ENCODE results near the gene MID2. TPM values are rescaled to one million over a fixed set of nuclear protein-coding genes. Genes with fewer than 3 reads are reported as not detected.
A peak's percentile ranks its signal among the peaks of the same experiment; 100 is the strongest.

Gene MID2, protein sequence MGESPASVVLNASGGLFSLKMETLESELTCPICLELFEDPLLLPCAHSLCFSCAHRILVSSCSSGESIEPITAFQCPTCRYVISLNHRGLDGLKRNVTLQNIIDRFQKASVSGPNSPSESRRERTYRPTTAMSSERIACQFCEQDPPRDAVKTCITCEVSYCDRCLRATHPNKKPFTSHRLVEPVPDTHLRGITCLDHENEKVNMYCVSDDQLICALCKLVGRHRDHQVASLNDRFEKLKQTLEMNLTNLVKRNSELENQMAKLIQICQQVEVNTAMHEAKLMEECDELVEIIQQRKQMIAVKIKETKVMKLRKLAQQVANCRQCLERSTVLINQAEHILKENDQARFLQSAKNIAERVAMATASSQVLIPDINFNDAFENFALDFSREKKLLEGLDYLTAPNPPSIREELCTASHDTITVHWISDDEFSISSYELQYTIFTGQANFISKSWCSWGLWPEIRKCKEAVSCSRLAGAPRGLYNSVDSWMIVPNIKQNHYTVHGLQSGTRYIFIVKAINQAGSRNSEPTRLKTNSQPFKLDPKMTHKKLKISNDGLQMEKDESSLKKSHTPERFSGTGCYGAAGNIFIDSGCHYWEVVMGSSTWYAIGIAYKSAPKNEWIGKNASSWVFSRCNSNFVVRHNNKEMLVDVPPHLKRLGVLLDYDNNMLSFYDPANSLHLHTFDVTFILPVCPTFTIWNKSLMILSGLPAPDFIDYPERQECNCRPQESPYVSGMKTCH
- total RNA-seq, result 10 to 100 TPM in 1 of 2 donors, 1 to 10 TPM in 1; 4.8 to 10.8 TPM

GRCh38 chrX:107825698-107826237 is at the start of gene MID2:
Gene MID2, plus strand, starts transcription at chrX:107825866. Its CDS starts 561 bp downstream, at chrX:107826427.
- Histone ChIP-seq H3K9me3 (no peaks in the 10 kb centered on the region), H3K4me1 (no peaks in the 10 kb centered on the region), H3K4me3 (peak within 1 kb of the TSS; percentile 39 to 50), H3K27ac (peak within 1 kb of the TSS; percentile 76 to 82), H3K36me3 (no peaks in the 10 kb centered on the region), H3K27me3 (no peaks in the 10 kb centered on the region)
- DNase-seq (ENCODE audit: low spot score), result peak; percentile 69
- TF ChIP-seq, protein P1, sequence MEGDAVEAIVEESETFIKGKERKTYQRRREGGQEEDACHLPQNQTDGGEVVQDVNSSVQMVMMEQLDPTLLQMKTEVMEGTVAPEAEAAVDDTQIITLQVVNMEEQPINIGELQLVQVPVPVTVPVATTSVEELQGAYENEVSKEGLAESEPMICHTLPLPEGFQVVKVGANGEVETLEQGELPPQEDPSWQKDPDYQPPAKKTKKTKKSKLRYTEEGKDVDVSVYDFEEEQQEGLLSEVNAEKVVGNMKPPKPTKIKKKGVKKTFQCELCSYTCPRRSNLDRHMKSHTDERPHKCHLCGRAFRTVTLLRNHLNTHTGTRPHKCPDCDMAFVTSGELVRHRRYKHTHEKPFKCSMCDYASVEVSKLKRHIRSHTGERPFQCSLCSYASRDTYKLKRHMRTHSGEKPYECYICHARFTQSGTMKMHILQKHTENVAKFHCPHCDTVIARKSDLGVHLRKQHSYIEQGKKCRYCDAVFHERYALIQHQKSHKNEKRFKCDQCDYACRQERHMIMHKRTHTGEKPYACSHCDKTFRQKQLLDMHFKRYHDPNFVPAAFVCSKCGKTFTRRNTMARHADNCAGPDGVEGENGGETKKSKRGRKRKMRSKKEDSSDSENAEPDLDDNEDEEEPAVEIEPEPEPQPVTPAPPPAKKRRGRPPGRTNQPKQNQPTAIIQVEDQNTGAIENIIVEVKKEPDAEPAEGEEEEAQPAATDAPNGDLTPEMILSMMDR (IDR thresholded peaks at IDR 0.05), result no peak

DNA sequence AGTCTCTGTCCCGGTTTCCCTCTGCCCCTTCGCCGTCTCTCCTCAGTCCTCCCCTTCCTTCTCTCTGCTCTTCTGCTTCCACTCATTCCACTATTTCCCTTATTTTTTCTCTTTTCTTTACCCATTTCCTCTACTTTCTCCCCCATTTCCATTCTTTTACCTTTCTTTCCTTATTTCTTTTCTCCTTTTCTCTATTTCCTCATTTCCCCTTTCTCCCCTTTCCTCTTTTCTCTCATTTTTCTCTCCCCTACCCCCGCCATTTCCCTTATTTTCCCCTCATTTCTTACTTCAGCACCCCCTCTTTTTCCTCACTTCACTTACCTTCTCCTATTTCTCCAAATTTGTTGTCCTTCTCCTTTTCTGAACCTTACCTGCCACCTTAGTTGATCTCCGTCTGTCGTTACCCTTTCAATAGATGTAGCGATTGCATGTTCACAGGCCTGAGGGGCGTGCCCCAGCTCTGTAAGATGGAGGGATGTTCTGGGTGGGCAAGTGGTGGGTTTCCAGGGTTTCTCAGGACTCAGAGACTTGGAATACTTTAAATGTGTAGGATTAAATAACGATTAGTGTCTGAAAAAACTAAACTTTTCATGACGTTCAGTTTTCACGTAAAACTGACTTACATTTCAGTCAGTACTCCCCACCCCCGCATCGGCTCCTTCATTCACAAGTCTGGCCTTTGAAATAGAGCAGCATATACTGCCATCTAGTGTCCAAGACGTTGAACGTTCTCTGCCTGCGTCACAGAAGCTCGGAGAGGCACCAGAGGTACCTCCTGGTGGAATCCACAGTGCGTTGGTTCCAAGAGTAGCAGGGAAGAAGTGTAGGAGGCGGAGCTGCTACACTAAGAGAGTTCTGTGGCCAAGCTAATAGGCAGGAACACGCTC is 48.8 kb upstream of the MID2 start:
- no peaks in the 10 kb centered on the region for H3K36me3 ChIP-seq
- no peaks in the 10 kb centered on the region for H3K27me3 ChIP-seq
- TF ChIP-seq, protein P1 (IDR thresholded peaks at IDR 0.05), result peak; percentile 38 to 78
- H3K4me1 ChIP-seq, result peaks cover 0 to 12% of the 10 kb centered on the region in 2 donors
- H3K27ac ChIP-seq, result peak overlapping the region; percentile 77 to 78
- no peaks in the 10 kb centered on the region for H3K9me3 ChIP-seq
- peak; percentile 91 for DNase-seq (ENCODE audit: low spot score)
- peak overlapping the region; percentile 33 to 56 for H3K4me3 ChIP-seq

GRCh38 chrX:107777536-107777832 is 48.2 kb upstream of the MID2 start, which contains the start of gene NCBP2L:
Gene NCBP2L, plus strand, starts transcription at chrX:107777733. Its CDS starts 16,488 bp downstream, at chrX:107794221.
- no peak for DNase-seq (ENCODE audit: low spot score)
- Histone ChIP-seq H3K27ac (peak within 1 kb of the TSS; percentile 77 to 78), H3K27me3 (no peaks in the 10 kb centered on the region), H3K9me3 (no peaks in the 10 kb centered on the region), H3K4me1 (peaks cover 0 to 12% of the 10 kb centered on the region in 2 donors), H3K36me3 (no peaks in the 10 kb centered on the region), H3K4me3 (peak within 1 kb of the TSS; percentile 33 to 56)
- TF ChIP-seq, protein P1 (IDR thresholded peaks at IDR 0.05), result no peak

GRCh38 chrX:107780525-107780924 is 45.1 kb upstream of the MID2 start:
- H3K9me3 ChIP-seq, result no peaks in the 10 kb centered on the region
- H3K4me3 ChIP-seq, result no peak overlapping the region
- H3K36me3 ChIP-seq, result no peaks in the 10 kb centered on the region
- H3K4me1 ChIP-seq, result peaks cover 0 to 5% of the 10 kb centered on the region in 2 donors
- H3K27ac ChIP-seq, result no peak overlapping the region
- DNase-seq (ENCODE audit: low spot score), result no peak
- H3K27me3 ChIP-seq, result no peaks in the 10 kb centered on the region
- TF ChIP-seq, protein P1 (IDR thresholded peaks at IDR 0.05), result no peak

- H3K4me1 ChIP-seq, result no peaks in the 10 kb centered on the region
- DNase-seq (ENCODE audit: low spot score), result no peak
- TF ChIP-seq, protein P1 (IDR thresholded peaks at IDR 0.05), result no peak
- H3K4me3 ChIP-seq, result no peak overlapping the region
- H3K27ac ChIP-seq, result no peak overlapping the region
- no peaks in the 10 kb centered on the region for H3K9me3 ChIP-seq
- no peaks in the 10 kb centered on the region for H3K36me3 ChIP-seq
- no peaks in the 10 kb centered on the region for H3K27me3 ChIP-seq
These were observed 37.8 kb upstream of the MID2 start for GRCh38 chrX:107787827-107788226.
